Right lobe of liver (tissue), 4 donors: ENCODE results near the gene LRRC7.

Source experiments
- CTCF ChIP-seq, 4 donors: fragments of 200-600 bp in 3 of 4; fragments of 450-650 bp in 1 of 4; IDR thresholded peaks; one replicate each; pipeline versions ENCODE4 v1.5.1 to v1.8.0; 2016 to 2022; ENCODE audit warnings: antibody characterized with exemption in 4 of 4, mild to moderate bottlenecking in 2 of 4
- POLR2A ChIP-seq: fragments of 450-650 bp; IDR thresholded peaks from one replicate; pipeline ENCODE4 v1.6.1; 2017; ENCODE audit warnings: antibody characterized with exemption, mild to moderate bottlenecking
- donor health status: DM: no; HTN: no; CAD: no.
- donor health status: DM: no; HTN: no; CAD: no.
- donor health status: DM: no; HTN: yes; CAD: no.

- TF ChIP-seq CTCF (IDR thresholded peaks at IDR 0.05) = no peak
- TF ChIP-seq POLR2A = no peak
Measured at GRCh38 chr1:70079546-70079945, 511.8 kb downstream of the LRRC7 start.
